Thoracic aorta (tissue), 2 donors: ENCODE results near the gene TNFRSF1A. TPM values are rescaled to one million over a fixed set of nuclear protein-coding genes. Genes with fewer than 3 reads are reported as not detected.

Experiments
- ATAC-seq: fragments of 150-250 bp; one replicate; pipeline ENCODE4 v1.8.0; 2017; ENCODE audit warnings: low read depth; ENCODE audit not compliant: insufficient number of reproducible peaks, low FRiP score
- DNase-seq: peaks from one replicate; pipeline ENCODE4 v3.0.0-alpha.2; 2020; ENCODE audit warnings: low spot score
- H3K27ac ChIP-seq, 2 donors: fragments of 200-600 bp; sonication (generic); 1 replicate in 1 of 2; 2 replicates in 1 of 2; pipeline ENCODE4 v1.5.1; 2016; ENCODE audit warnings: mild to moderate bottlenecking in 2 of 2, moderate library complexity in 2 of 2
- H3K27me3 ChIP-seq: fragments of 200-600 bp; sonication (generic); replicated peaks from 2 replicates; pipeline ENCODE4 v1.6.0; 2016; ENCODE audit warnings: mild to moderate bottlenecking; ENCODE audit not compliant: insufficient read depth
- H3K36me3 ChIP-seq: fragments of 200-600 bp; sonication (generic); one replicate; pipeline ENCODE4 v1.5.1; 2016
- H3K4me1 ChIP-seq, 2 donors: fragments of 200-600 bp; sonication (generic); 1 replicate in 1 of 2; 2 replicates in 1 of 2; pipeline versions ENCODE4 v1.5.1 to v1.6.0; 2016; ENCODE audit warnings: low read depth in 2 of 2, mild to moderate bottlenecking in 1 of 2; ENCODE audit not compliant: control insufficient read depth in 1 of 2
- H3K4me3 ChIP-seq: fragments of 200-600 bp; sonication (generic); 2 replicates; pipeline ENCODE4 v1.5.1; 2016; ENCODE audit warnings: mild to moderate bottlenecking
- H3K9me3 ChIP-seq: fragments of 200-600 bp; sonication (generic); 2 replicates; pipeline ENCODE4 v1.5.1; 2016
- total RNA-seq, 2 donors: library from RNA; depleted of rRNA; stranded (reverse); fragments of >200 nt; gene quantifications; one replicate each; pipeline versions ENCODE4 v1.1.0 to v1.2.3, GENCODE V29; 2016
- TF ChIP-seq, protein P1 (sequence below): fragments of 200-600 bp; sonication (generic); IDR thresholded peaks from one replicate; pipeline ENCODE4 v1.5.1; 2019; ENCODE audit warnings: antibody characterized with exemption

TNFRSF1A gene
- total RNA-seq, 2 donors from 2014 or later: 311 to 384 TPM

DNA sequence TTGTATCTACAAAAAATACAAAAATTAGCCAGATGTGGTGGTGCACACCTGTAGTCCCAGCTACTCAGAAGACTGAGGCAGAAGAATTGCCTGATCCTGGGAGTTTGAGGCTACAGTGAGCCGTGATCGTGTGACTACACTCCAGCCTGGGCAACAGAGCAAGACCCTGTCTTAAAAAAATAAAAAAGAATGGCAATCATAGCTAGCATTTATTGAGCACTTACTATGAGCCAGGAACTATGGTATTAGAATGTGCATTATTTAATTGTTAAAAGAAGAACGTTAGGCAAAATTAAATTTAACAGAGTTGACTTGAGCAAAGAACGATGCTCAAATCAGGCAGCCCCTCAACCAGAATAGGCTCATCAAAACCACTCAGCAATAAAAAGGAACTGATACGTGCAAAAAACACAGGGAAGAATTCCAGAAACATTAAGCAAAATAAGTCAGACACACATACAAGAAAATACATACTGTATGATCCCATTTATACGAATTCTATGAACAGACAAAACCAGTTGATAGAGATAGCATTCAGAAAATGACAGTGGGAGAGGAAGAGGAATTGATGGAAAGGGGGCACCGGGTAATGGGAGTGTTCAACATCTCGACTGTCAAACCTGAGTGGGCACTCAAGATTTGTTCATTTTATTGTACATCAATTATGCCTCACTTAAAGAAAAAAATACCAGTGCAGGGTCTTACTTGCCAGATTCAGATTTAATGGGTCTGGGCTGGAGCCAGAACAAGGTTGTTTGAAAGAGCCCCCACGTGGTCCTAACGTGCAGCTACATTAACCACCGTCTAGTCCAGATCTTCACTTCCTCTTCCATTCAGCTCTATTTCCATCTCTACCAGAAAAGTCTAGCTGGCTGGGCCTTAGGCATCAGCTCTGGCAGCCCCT, 25.4 kb upstream of the TNFRSF1A start:
- DNase-seq: no peak
- ATAC-seq: no peak
- H3K4me1 ChIP-seq: peaks cover 2 to 5% of the 10 kb centered on the region in 2 donors
- no peaks in the 10 kb centered on the region for H3K36me3 ChIP-seq
- H3K9me3 ChIP-seq: no peaks in the 10 kb centered on the region
- H3K27ac ChIP-seq: no peak overlapping the region
- H3K27me3 ChIP-seq: no peaks in the 10 kb centered on the region
- H3K4me3 ChIP-seq: no peak overlapping the region
- TF ChIP-seq, protein P1, sequence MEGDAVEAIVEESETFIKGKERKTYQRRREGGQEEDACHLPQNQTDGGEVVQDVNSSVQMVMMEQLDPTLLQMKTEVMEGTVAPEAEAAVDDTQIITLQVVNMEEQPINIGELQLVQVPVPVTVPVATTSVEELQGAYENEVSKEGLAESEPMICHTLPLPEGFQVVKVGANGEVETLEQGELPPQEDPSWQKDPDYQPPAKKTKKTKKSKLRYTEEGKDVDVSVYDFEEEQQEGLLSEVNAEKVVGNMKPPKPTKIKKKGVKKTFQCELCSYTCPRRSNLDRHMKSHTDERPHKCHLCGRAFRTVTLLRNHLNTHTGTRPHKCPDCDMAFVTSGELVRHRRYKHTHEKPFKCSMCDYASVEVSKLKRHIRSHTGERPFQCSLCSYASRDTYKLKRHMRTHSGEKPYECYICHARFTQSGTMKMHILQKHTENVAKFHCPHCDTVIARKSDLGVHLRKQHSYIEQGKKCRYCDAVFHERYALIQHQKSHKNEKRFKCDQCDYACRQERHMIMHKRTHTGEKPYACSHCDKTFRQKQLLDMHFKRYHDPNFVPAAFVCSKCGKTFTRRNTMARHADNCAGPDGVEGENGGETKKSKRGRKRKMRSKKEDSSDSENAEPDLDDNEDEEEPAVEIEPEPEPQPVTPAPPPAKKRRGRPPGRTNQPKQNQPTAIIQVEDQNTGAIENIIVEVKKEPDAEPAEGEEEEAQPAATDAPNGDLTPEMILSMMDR: peak; percentile 13

DNA sequence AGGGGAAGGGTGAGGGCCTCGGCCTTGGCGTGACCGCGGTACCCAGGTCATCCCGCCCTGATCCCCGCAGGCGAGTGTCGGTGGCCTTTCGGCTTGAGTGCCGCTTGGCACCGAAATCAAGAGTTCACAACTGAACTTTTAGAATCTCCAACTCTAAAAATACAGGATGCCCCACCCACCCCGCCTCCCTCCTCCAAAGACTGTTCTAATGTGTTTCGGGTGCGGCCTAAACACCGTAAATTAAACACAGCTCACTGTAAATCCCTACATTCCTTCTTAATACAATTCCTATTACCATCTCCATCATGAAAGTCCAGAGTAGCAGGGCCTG, 22.1 kb upstream of the TNFRSF1A start:
- no peaks in the 10 kb centered on the region for H3K27me3 ChIP-seq
- H3K9me3 ChIP-seq: no peaks in the 10 kb centered on the region
- ATAC-seq (no peak), DNase-seq (no peak)
- no peaks in the 10 kb centered on the region for H3K36me3 ChIP-seq
- peaks cover 7 to 8% of the 10 kb centered on the region in 2 donors for H3K4me1 ChIP-seq
- peak overlapping the region; percentile 81 for H3K4me3 ChIP-seq
- peak overlapping the region in 1 of 2 donors; percentile 48 for H3K27ac ChIP-seq
- TF ChIP-seq, protein P1: no peak

DNA sequence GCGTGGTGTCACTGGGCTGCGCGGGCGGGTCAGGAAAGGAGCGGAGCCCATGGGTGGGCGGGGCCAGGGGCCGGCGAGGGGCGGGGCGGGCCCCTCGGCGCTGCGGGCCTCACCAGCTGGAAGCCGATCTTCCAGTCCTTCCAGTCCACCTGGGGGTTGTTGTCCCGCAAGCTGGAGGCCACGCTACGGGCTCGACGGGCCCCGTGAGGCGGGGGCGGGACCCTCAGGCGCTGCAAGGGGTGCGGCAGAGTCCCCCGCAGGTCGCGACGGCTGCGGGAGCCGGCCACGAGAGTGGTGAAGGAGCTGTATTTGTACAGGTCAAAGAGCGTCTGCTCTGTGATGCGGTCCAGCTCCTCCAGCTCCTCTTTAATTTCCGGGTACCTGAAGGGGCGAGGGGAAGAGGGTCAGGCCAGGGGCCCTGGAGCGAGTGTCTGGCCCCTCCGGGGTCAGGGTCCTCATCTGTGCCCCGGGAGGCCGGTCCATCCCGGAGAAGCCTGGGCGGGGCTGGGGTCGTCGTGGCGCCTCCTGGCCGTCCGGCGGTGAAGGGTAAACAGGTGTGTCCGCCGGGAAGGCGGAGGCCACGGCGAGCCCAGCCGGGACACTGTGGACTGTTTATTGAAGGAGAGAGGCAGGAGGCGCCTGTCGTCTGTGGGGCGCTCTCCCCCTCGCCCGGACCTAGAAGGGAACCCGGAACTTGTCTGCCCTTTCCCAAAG, 21.6 kb upstream of the TNFRSF1A start:
- H3K4me3 ChIP-seq: peak overlapping the region; percentile 81
- H3K4me1 ChIP-seq: peaks cover 7 to 8% of the 10 kb centered on the region in 2 donors
- peak overlapping the region; percentile 48 to 49 for H3K27ac ChIP-seq
- TF ChIP-seq, protein P1: no peak
- no peaks in the 10 kb centered on the region for H3K36me3 ChIP-seq
- no peaks in the 10 kb centered on the region for H3K9me3 ChIP-seq
- DNase-seq: no peak
- ATAC-seq: no peak
- no peaks in the 10 kb centered on the region for H3K27me3 ChIP-seq

DNA sequence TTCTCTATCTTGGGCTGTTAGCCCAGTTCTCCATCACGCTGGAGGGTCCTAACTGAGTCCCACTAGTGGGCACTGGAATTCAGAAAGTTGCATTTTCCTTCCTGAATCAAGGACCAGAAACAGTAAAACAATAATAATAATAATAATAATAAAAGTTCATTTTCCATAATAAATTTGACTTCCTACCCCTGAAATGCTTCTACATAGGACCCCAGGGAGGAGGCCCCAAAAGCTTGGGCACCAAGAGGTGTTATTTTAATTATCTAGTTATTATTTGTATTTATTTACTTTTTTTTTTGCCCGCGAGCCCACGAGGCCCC, 21.1 kb upstream of the TNFRSF1A start:
- no peaks in the 10 kb centered on the region for H3K27me3 ChIP-seq
- no peaks in the 10 kb centered on the region for H3K36me3 ChIP-seq
- H3K9me3 ChIP-seq: no peaks in the 10 kb centered on the region
- ATAC-seq (no peak), DNase-seq (no peak)
- H3K4me1 ChIP-seq: peaks cover 7 to 8% of the 10 kb centered on the region in 2 donors
- TF ChIP-seq, protein P1: no peak
- H3K4me3 ChIP-seq: peak overlapping the region; percentile 81
- H3K27ac ChIP-seq: no peak overlapping the region

DNA sequence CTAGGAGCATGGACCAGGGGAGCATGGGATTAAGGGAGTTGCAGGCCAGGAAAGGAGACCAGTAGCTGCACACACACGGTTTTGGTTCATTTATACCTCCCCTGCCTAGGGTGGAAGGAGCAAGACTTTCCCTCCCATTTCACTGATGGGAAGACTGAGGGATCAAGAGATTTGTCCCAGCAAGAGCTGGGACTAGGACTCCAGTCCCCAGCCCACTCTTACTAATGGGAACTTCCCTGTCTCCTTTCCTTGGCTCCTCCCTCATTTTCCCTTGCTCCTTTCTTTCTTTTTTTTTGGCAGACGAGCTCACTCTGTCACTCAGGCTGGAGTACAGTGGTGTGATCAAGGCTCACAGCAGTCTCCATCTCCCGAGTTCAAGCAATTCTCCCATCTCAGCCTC, 20.5 kb upstream of the TNFRSF1A start:
- no peak overlapping the region for H3K27ac ChIP-seq
- TF ChIP-seq, protein P1: no peak

More for the DNA sequence above, 20.5 kb upstream of the TNFRSF1A start:
- Histone ChIP-seq H3K36me3 (no peaks in the 10 kb centered on the region), H3K9me3 (no peaks in the 10 kb centered on the region), H3K4me1 (peaks cover 7 to 8% of the 10 kb centered on the region in 2 donors), H3K4me3 (no peak overlapping the region), H3K27me3 (no peaks in the 10 kb centered on the region)
- DNase-seq (no peak), ATAC-seq (no peak)
